Pons (tissue), 1 donor: Measurements from ENCODE around the gene VCL.
"Not testable (repeated sequence)": the region's sequence is repeated elsewhere in the genome, so short reads cannot be mapped to it uniquely, and the experiment has no call there.

Experiments
- DNase-seq: peaks from one replicate; pipeline ENCODE4 v3.0.0-alpha.2; 2016; ENCODE audit warnings: low spot score

Gene VCL

DNA sequence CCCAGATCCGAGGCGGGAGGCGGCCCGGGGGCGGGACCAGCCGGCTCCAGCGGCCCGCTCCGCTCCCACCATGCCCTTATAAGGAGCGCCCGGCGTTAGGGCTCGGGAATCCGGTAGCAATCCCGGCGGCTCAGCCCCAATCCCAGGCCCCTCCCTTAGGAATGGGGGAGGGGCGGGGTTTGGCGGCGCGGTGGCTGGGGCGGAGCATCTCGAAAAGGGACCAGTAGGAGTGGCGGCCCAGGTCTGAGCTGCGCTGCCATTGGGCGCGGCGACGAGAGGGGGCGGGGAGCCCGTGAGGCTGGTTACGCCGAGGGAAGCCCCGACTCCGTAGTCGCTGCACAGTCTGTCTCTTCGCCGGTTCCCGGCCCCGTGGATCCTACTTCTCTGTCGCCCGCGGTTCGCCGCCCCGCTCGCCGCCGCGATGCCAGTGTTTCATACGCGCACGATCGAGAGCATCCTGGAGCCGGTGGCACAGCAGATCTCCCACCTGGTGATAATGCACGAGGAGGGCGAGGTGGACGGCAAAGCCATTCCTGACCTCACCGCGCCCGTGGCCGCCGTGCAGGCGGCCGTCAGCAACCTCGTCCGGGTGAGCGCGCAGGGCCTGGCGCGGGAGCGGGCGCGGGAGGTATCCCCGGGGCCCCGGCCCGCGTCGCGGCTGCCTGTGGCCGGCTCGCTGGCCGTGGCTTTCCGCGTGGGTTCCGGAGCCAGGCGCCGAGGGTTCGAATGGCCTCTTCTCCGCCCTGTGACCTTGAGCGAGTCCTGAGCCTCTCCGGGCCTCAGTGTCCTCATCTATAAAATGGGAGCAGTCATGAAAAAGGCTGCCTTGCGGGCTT lies at the start of gene VCL:
TSS of gene VCL (plus strand) at position 330 of the 836 bp plus-strand sequence. CDS start at position 422, 92 bp downstream.
- peak; percentile 90 for DNase-seq

DNA sequence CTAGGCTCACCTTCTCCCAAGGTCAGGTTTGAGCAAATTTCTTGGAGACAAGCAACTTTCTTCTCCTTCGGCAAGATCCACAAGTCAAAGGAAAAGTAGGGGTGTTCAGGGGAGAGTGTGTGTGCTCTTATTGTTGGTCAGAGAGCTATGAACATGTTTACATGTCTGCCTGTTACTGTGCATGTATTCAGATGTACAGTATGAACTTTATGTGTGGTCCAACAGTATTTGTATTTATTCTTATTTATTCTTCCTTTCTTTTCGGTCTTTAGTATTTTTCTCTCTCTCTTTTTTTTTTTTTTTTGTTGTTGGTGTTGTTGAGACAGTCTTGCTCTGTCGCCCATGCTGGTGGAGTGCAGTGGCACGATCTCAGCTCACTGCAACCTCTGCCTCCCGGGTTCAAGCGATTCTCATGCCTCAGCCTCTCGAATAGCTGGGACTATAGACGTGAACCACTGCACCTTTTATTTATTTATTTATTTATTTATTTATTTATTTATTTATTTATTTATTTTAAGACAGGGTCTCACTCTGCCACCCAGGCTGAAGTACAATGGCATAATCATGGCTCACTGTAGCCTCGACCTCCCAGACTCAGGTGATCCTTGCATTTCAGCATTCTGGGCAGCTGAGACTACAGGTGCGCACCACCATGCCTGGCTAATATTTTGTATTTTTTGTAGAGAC lies 48.8 kb upstream of the VCL start:
- no peak for DNase-seq

DNA sequence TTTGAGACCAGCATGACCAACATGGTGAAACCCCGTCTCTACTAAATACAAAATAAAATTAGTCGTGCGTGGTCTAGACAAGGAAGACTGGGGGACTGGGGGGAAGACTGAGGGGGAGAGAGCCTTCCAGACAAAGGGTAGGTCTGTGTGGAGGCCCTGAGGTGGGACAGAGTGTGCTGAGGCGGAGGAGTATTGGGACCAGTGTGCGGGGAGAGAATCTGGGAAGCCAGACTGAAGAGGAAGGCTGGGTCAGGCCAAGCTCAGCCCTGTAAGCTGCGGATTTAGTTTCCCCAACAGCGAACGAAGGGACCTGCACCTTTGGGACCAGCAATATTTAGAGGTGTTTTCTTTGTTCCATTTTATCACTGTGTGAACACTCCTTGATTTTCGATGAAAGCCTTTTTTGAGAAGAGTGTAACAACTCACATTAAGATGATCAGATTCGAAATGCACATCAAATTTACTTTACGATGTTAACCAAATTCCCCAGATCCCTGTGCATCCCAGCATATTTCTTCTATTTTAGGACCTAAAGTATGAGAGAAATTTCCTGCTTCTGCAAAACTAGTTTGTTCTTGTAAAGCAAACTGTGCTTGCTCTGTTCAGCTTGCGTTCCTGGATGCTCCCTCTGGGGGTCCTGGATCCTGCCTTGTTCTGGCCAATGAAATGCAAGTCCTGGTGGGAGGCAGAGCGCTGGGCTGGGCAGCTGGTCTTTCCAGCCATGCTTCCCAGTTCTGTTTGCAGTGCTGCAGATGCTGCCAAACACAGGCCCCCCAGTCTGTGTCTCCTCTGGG lies 47.6 kb upstream of the VCL start:
- DNase-seq = no peak

DNA sequence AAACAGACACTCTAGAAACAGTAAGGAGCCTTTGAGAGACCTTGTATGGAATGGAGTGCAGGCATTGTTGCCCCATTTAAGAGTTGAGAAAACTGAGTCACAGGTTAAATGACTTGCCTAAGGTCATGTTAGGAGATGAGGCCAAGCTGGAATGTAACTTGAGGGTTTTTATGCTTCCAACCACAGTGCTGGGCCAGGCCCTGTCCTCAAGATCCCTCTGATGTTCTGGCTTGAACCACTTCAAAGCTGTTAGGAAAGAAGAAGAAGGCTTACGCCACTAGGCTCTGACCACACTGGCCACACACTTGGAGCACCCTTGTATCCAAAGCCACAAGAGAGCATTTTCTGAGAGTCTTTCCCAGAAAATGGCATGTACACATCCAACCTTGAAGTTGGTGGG lies 44.3 kb upstream of the VCL start:
- DNase-seq = no peak

DNA sequence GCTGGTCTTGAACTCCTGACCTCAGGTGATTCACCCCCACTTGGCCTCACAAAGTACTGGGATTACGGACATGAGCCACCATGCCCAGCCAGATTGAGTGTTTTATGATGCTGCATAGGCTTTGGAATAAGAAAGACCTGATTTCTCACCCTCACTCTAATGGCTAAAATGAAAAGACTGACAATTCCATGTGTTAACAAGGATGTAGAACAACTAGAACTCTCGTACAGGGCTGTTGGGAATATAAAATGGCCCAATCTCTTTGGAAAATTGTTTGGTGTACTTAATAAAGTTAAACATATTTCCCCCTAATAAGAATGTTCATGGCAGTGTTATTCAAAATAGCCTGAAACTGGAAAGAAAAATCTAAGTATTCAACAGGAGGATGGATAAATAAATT lies 43.2 kb upstream of the VCL start:
- DNase-seq = no peak

DNA sequence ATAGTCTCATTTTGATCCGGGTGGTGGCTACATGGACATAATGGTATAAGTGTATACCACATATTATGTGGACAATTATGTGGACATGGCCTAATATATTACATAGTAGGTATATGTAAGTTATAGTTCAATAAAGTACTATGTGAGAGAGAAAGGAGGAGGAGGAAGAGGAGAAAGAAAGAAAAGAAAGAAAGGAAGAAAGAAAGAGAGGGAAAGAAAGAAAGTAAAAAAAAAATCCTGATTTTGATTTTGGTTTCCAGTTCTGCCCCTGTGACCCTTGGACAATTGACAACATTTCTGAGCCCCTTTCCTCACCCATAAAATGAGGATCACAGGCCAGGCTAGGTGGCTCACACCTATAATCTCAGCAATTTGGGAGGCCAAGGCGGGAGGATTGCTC lies 42.2 kb upstream of the VCL start:
- DNase-seq = no peak

DNA sequence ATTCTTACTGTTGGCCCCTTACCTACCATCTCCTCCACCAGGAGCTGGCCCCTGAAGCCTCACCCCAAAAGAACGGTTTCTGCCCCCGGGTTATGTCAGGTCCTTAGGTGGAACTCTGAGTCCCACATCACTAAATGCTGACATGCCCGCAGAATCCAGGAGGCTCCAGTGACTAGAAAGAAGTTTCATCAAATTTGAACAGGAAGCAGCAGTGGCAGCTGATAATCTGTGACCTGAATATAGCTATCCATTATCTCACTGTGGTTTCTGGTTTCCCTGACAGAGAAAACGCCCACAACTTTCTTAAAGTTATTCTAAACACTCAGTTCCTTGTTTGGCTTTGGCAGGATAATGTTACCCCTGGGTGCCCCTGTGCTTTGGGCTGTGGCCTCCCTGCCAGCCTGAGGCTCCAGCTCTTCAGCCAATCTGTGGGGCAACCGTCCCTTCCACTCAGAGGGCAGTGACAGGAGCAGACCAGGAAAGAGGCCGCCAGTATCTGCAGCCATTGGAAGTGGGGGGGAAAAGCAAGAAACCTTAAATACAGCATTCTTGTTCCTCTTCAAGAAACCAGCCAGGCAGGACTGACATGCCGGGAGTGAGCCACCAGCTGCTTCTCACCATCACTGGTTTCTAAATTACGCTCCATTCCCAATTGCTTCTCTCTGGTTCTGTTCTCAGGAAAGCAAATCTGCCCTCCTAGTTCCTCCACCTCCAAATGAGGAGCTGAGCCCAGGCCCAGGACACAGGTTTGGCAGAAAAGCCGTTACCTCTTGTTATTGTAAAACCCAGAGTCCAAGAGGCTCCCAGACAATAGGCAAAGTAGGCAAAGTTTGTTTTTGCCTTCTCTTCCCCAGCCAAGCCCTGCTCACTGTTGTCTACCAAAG lies 41.2 kb upstream of the VCL start:
- peak; percentile 63 for DNase-seq

DNA sequence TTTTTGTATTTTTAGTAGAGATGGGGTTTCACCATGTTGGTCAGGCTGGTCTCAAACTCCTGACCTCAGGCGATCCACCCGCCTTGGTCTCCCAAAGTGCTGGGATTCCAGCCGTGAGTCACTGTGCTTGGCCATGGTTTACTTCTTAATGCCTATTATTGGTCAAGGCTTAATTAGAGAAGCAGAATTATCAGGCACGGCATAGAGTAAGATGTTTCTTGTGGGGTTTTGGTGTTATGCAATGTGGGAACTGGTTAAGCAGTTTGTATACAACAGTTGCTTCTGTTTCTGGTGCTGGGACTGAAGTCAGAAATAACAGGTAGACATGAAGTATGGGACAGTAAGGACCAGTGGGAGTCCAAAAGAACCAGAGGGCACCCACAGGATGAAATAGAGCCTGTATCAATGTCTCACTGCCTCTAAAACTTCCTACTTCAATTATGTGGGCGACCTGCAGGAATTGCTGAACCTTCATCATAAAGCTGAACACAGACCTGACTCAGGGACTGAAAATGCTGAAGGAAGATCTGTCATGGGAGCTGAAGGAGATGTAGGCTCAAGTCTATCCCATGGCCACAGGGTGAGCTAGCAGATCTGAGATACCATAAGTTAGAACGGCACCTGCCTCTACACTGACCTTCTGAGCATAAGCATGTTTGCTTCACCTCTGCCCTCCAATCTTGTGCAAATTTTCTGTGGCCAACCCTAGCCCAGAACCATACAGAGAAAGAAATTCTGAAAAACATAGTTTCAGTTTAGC lies 38.3 kb upstream of the VCL start:
- no peak for DNase-seq

DNA sequence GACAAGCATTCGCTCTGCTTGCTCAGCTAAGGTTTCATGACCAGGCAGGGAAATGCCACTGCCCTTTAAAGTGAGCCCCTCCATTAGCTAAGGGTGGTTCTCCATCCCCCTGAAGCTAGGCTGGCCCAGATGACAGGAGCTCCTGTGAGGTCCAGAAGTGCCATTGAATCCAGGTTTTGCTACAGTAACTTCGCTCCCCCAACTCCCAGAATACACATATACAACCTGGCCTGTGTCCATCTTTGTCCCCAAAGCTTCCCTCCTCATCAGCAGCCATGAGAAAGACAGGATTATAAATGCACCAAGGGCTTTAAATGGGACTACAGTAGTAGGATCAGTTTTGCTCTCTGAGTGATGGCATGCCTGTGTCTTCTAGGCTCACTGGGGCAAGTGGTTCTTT lies 35.5 kb upstream of the VCL start:
- no peak for DNase-seq

DNA sequence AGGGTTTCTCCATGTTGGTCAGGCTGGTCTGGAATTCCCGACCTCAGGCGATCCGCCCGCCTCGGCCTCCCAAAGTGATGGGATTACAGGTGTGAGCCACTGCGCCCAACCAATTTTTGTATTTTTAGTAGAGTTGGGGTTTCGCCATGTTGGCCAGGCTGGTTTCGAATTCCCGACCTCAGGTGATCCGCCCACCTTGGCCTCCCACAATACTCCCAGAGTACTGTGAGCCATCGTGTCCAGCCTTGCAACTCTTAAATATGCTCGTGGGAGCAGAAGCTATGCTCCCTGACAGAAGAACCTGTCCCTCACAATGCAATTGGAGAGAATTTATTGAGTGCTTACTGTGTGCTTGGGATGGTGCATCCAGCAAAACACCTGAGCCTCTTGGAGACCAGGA lies 34.4 kb upstream of the VCL start:
- not testable (repeated sequence) for DNase-seq

DNA sequence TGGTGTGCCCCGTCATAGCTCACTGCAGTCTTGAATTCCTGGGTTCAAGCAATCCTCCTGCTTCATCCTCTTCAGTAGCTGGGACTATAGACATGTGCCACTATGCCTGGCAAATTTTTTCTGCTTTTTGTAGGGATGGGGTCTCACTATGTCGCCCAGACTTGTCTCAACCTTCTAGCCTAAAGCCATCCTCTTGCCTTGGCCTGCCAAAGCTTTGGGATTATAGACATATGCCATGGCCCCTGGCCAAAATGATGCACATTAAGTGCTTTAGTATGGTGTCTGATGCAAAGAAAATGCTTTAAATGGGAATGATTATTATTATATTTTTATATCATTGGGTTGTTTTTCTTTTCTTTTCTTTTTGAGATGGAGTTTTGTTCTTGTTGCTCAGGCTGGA lies 33.2 kb upstream of the VCL start:
- DNase-seq = no peak

DNA sequence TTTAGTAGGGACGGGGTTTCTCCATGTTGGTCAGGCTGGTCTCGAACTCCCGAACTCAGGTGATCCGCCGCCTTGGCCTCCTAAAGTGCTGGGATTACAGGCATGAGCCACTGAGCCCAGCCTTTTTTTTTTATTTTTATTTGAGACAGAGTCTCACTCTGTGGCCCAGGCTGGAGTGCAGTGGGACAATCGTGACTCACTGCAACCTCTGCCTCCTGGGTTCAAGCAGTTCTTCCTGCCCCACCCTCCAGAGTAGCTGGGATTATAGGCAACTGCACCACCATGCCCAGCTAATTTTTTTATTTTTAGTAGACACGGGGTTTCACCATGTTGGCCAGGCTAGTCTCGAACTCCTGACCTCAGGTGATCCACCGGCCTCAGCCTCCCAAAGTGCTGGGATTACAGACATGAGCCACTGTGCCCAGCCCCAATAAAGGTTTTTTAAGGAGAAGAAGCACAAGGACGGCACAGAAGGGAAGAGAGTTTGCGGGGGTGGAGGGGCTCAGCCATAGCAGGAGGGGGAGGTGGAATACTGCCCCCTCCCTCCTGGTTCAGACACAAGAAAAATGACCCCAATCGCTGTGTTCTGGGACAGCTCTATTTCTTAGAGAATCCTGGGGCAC lies 32.5 kb upstream of the VCL start:
- DNase-seq = not testable (repeated sequence)

DNA sequence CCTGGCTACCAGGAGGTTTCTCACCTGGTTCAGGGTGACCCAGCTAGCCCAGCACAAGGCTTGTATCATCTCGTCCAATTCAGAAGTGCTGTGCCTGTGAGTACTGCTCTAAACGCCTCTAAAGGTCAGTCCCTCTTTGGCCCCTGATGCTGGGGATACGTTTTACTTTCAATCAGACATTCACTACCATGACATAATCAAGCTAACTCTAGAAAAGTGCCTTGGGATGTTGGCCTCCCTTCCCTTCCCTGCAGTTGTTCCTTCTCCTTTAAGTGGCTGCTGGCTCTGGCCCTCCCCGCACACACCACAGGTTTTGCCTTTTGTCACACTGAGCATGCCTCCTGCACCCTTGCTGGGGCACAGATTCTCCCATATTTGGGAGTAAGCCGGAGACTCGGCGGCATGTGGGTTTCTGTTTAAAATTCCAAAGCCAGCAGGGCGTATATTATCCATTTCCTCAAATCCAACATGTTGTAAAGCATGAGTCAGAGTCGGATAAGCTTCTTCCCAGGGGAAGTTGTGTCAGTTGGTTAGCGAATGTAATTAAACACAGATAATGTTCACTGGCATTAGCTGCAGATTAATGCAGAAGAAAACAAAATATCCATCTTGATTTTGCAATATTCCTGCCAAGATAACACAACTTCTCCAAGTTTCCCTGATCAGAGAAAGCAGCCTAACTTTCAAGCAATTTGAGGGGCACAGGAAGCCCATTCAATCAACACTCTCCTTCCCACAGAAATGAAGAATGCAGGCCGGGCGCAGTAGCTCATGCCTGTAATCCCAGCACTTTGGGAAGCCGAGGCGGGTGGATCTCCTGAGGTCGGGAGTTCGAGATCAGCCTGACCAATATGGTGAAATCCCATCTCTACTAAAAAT lies 31.8 kb upstream of the VCL start:
- DNase-seq = peak; percentile 45

DNA sequence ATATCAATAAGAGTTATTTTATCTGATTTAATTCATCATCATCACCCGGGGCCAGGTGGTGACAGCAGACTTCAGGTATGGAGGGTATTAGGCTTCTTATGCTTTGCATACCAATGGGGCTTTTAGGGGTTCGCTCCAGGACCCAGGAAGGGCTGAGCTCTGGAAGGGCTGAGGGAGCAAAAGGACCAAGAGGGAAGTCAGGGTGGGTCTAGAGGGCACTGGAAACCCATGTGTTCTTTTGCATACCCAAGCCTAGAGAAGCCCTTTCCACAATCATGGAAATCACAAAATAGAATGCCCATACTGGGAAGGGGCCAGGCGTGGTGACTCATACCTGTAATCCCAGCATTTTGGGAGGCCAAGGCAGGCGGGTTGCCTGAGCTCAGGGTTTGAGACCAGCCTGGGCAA lies 30.9 kb upstream of the VCL start:
- DNase-seq = no peak

DNA sequence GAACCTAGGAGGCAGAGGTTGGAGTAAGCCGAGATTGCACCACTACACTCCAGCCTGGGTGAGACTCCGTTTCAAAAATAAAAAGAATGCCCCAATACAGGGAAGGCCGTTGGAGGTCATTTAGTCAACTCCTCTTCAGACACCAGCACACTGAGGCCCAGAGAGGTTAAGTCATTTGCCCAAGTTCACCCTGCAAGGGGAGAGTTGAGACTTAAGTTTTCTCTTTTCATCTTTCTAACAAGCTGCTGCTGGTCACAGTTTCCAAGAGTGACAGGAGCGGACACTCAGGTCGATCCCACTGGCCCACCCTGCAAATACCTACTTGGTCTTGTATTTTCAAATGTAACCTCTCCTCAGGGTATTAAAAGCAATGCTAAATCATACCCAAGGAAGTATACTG lies 30.4 kb upstream of the VCL start:
- no peak for DNase-seq

DNA sequence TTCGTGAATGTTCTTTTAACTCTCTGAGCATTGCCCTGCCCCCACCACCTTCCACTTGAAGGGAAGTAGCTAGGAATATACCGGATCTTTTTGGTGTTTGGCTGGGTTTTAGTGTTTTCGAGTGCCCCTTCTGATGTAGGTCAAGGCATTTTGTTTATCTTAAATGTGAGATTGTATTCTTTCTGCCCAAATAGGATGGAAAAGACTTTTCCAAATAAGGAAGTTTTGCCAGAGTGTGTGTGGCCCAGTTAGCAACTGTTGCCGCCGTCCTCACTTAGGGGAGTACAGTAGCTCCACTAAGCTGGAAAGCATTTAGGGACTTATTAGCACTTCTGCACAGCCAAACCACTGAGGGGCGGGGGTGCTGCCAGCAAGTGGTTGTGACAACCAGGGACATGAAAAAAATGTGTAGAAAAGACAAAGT lies 29.8 kb upstream of the VCL start:
- no peak for DNase-seq

DNA sequence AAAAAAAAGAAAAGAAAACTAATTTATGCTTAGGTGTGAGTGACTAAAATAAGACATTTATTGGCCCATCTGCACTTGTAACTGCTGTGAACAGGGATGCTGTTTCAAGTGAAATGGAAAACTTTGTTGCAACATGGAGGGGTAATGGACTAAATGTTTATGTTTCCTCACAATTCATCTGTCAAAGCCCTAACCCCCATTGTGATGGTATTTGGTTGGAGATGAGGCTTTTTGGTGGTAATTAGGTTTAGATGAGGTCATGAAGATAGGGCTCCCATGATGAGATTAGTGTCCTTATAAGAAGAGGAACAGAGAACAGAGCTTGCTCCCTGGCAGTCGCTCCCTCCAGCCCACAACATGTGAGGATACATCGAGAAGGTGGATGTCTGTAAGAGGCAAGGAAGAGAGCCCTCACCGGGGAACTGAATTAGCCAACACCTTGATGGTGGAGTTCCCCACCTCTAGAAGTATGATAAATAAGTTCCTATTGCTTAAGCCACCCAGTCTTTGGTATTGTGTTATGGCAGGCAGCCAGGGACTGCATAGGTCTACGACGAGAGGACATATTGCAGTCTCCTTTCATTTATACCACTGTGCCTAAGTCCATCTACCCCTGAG lies 28.6 kb upstream of the VCL start:
- DNase-seq = peak; percentile 17

DNA sequence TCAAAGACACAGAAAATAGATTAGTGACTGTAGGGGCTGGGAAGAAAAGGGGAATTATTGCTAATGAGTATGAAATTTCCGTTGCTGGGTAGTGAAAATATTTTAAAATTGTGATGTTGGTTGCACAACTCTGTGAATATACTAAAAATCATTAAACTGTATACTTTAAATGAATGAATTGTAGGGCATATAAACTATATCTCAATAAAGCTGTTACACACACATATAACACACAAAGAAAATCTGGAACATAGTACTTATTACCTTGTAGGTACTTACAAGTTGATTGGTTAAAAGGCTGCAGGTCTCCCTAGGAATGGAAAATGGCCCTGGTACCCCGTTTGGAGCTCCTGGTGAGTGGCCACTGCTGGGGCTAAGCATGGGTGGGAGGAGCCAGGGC lies 27.1 kb upstream of the VCL start:
- DNase-seq = no peak
